Sigmoid colon (tissue), 4 donors: ENCODE results near the gene LHX3.

Experiments used
- CTCF ChIP-seq, 4 experiments: fragments of 450-650 bp in 3 of 4; fragments of 200-600 bp in 1 of 4; IDR thresholded peaks; one replicate each; pipeline ENCODE4 v1.5.1; 2016 to 2019; ENCODE audit warnings: antibody characterized with exemption in 4 of 4, mild to moderate bottlenecking in 3 of 4, moderate library complexity in 2 of 4
- POLR2AphosphoS5 ChIP-seq, 4 donors: sonication (generic); formaldehyde crosslinking; IDR thresholded peaks; one replicate each; pipeline ENCODE4 v1.6.1; 2017; ENCODE audit warnings: antibody characterized with exemption in 4 of 4

- TF ChIP-seq CTCF (IDR thresholded peaks at IDR 0.05), result peak in 3 of 4 experiments; percentile 32 to 70 (median 62)
- no peak for TF ChIP-seq POLR2AphosphoS5 (IDR thresholded peaks at IDR 0.05)
These were observed 21.1 kb upstream of the LHX3 start for GRCh38 chr9:136225748-136226679.
